NCI-H1048 (cell line): ENCODE measurements around the gene MUC5B.

Source experiments
- DNase-seq: peaks from one replicate; lab custom pipeline; 2025; lab: John Stamatoyannopoulos, UW

MUC5B gene

GRCh38 chr11:1221848-1222311 is 986 bp upstream of the MUC5B start:
- DNase-seq, result no peak

- DNase-seq, result no peak
These were observed 662 bp downstream of the MUC5B start for GRCh38 chr11:1223346-1224110.

GRCh38 chr11:1224111-1224490 is 1.2 kb downstream of the MUC5B start:
- no peak for DNase-seq

- no peak for DNase-seq
These were observed 1.9 kb downstream of the MUC5B start for GRCh38 chr11:1224491-1225385.

GRCh38 chr11:1225386-1226225 is 2.7 kb downstream of the MUC5B start:
- no peak for DNase-seq

GRCh38 chr11:1226226-1226985 is 3.5 kb downstream of the MUC5B start:
- no peak for DNase-seq

- DNase-seq, result no peak
These were observed 4.2 kb downstream of the MUC5B start for GRCh38 chr11:1226986-1227550.

- DNase-seq, result no peak
These were observed 4.8 kb downstream of the MUC5B start for GRCh38 chr11:1227551-1228100.

GRCh38 chr11:1228101-1228821 is 5.4 kb downstream of the MUC5B start:
- DNase-seq, result no peak

GRCh38 chr11:1228921-1229451 is 6.1 kb downstream of the MUC5B start:
- no peak for DNase-seq

GRCh38 chr11:1229471-1230120 is 6.7 kb downstream of the MUC5B start:
- DNase-seq, result no peak

GRCh38 chr11:1230121-1230455 is 7.2 kb downstream of the MUC5B start:
- DNase-seq, result no peak

GRCh38 chr11:1230456-1231395 is 7.9 kb downstream of the MUC5B start:
- DNase-seq, result no peak

GRCh38 chr11:1231396-1232020 is 8.6 kb downstream of the MUC5B start:
- DNase-seq, result no peak

GRCh38 chr11:1232021-1232882 is 9.4 kb downstream of the MUC5B start:
- DNase-seq, result no peak

- DNase-seq, result no peak
These were observed 10.0 kb downstream of the MUC5B start for GRCh38 chr11:1232883-1233321.
